GM19193 (cell line): ENCODE measurements around the gene TAPBPL.

Experiments used
- POLR2A ChIP-seq: IDR thresholded peaks from 4 replicates; pipeline ENCODE4 v1.6.1; 2011; ENCODE audit not compliant: insufficient read depth, insufficient read length; ENCODE audit errors: extremely low read depth

TAPBPL gene

GRCh38 chr12:6451348-6452244 lies at the start of gene TAPBPL:
Gene TAPBPL, plus strand, starts transcription at chr12:6452042. Its CDS starts 207 bp downstream, at chr12:6452249.
- TF ChIP-seq POLR2A, result peak; percentile 57

- TF ChIP-seq POLR2A, result no peak
Observed at GRCh38 chr12:6404390-6404789, 47.5 kb upstream of the TAPBPL start.

- no peak for TF ChIP-seq POLR2A
Observed at GRCh38 chr12:6405963-6406362, 45.9 kb upstream of the TAPBPL start.

- no peak for TF ChIP-seq POLR2A
Observed at GRCh38 chr12:6407236-6407954, 44.4 kb upstream of the TAPBPL start.

GRCh38 chr12:6416596-6416995 lies 35.2 kb upstream of the TAPBPL start:
- TF ChIP-seq POLR2A, result no peak

- TF ChIP-seq POLR2A, result no peak
Observed at GRCh38 chr12:6418796-6419195, 33.0 kb upstream of the TAPBPL start.

- TF ChIP-seq POLR2A, result no peak
Observed at GRCh38 chr12:6420364-6420763, 31.5 kb upstream of the TAPBPL start.

GRCh38 chr12:6423267-6424007 lies 28.4 kb upstream of the TAPBPL start:
- TF ChIP-seq POLR2A, result no peak

- no peak for TF ChIP-seq POLR2A
Observed at GRCh38 chr12:6424008-6424347, 27.9 kb upstream of the TAPBPL start.

GRCh38 chr12:6424866-6425265 lies 27.0 kb upstream of the TAPBPL start:
- no peak for TF ChIP-seq POLR2A

GRCh38 chr12:6425590-6426531 lies 26.0 kb upstream of the TAPBPL start:
- peak; percentile 56 for TF ChIP-seq POLR2A

- peak; percentile 54 for TF ChIP-seq POLR2A
Observed at GRCh38 chr12:6426882-6427671, 24.8 kb upstream of the TAPBPL start.

GRCh38 chr12:6428326-6428725 lies 23.5 kb upstream of the TAPBPL start:
- no peak for TF ChIP-seq POLR2A
